Measurements from ENCODE around the gene ANO1. TPM values are rescaled to one million over a fixed set of nuclear protein-coding genes. Genes with fewer than 3 reads are reported as not detected.

ANO1 gene
- total and polyA plus RNA-seq, 2 of the 8 experiments (the other 6 are each of a cell fraction or from before 2014, with no cell fraction given) = 4.7 to 5.0 TPM

DNA sequence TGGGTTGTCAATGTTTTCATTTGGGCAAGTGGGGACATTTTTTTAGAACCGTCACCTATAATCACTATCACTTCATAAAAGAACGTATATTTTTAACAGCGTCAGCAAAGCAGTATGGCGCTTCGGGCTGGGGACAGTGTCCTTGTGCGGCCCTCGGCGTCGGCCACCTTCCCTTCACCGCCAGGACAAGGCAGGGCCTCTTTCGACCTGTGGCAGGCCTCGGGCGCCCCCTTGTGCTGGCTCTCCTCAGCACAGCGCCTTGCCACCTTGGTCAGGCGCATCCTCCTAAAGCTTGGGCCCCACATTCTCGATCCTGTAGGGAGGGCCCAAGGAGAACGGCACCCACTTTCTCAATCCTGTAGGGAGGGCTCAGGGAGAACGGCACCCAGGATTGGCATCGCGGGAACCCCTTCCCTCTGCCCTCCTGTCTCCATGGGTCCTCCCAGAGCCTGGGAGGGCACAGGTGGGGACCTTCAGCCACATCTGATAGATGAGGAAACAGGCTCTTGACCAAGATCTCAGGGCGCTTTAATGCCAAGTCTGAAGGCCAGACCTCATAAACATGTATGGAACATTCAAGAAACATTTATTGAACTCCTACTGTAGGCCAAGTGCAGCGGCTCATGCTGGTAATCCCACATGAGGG lies 113.5 kb downstream of the ANO1 start (continued):
- TF ChIP-seq, protein P1, sequence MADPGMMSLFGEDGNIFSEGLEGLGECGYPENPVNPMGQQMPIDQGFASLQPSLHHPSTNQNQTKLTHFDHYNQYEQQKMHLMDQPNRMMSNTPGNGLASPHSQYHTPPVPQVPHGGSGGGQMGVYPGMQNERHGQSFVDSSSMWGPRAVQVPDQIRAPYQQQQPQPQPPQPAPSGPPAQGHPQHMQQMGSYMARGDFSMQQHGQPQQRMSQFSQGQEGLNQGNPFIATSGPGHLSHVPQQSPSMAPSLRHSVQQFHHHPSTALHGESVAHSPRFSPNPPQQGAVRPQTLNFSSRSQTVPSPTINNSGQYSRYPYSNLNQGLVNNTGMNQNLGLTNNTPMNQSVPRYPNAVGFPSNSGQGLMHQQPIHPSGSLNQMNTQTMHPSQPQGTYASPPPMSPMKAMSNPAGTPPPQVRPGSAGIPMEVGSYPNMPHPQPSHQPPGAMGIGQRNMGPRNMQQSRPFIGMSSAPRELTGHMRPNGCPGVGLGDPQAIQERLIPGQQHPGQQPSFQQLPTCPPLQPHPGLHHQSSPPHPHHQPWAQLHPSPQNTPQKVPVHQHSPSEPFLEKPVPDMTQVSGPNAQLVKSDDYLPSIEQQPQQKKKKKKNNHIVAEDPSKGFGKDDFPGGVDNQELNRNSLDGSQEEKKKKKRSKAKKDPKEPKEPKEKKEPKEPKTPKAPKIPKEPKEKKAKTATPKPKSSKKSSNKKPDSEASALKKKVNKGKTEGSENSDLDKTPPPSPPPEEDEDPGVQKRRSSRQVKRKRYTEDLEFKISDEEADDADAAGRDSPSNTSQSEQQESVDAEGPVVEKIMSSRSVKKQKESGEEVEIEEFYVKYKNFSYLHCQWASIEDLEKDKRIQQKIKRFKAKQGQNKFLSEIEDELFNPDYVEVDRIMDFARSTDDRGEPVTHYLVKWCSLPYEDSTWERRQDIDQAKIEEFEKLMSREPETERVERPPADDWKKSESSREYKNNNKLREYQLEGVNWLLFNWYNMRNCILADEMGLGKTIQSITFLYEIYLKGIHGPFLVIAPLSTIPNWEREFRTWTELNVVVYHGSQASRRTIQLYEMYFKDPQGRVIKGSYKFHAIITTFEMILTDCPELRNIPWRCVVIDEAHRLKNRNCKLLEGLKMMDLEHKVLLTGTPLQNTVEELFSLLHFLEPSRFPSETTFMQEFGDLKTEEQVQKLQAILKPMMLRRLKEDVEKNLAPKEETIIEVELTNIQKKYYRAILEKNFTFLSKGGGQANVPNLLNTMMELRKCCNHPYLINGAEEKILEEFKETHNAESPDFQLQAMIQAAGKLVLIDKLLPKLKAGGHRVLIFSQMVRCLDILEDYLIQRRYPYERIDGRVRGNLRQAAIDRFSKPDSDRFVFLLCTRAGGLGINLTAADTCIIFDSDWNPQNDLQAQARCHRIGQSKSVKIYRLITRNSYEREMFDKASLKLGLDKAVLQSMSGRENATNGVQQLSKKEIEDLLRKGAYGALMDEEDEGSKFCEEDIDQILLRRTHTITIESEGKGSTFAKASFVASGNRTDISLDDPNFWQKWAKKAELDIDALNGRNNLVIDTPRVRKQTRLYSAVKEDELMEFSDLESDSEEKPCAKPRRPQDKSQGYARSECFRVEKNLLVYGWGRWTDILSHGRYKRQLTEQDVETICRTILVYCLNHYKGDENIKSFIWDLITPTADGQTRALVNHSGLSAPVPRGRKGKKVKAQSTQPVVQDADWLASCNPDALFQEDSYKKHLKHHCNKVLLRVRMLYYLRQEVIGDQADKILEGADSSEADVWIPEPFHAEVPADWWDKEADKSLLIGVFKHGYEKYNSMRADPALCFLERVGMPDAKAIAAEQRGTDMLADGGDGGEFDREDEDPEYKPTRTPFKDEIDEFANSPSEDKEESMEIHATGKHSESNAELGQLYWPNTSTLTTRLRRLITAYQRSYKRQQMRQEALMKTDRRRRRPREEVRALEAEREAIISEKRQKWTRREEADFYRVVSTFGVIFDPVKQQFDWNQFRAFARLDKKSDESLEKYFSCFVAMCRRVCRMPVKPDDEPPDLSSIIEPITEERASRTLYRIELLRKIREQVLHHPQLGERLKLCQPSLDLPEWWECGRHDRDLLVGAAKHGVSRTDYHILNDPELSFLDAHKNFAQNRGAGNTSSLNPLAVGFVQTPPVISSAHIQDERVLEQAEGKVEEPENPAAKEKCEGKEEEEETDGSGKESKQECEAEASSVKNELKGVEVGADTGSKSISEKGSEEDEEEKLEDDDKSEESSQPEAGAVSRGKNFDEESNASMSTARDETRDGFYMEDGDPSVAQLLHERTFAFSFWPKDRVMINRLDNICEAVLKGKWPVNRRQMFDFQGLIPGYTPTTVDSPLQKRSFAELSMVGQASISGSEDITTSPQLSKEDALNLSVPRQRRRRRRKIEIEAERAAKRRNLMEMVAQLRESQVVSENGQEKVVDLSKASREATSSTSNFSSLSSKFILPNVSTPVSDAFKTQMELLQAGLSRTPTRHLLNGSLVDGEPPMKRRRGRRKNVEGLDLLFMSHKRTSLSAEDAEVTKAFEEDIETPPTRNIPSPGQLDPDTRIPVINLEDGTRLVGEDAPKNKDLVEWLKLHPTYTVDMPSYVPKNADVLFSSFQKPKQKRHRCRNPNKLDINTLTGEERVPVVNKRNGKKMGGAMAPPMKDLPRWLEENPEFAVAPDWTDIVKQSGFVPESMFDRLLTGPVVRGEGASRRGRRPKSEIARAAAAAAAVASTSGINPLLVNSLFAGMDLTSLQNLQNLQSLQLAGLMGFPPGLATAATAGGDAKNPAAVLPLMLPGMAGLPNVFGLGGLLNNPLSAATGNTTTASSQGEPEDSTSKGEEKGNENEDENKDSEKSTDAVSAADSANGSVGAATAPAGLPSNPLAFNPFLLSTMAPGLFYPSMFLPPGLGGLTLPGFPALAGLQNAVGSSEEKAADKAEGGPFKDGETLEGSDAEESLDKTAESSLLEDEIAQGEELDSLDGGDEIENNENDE (IDR thresholded peaks at IDR 0.05; ENCODE audit: insufficient replicate concordance, low read length) = no peak
- TF ChIP-seq RBBP5 (IDR thresholded peaks at IDR 0.05; ENCODE audit: borderline replicate concordance, low read depth, low read length) (no peak), TAF7 (optimal IDR thresholded peaks at IDR 0.05; ENCODE audit: borderline replicate concordance, low read depth, low read length) (no peak), SIN3A (conservative IDR thresholded peaks at IDR 0.05 in 1 of 2, IDR thresholded peaks at IDR 0.05 in 1 of 2; ENCODE audit: low read depth in 1 of 2, low read length in 2 of 2) (no peak), CREB1 (IDR thresholded peaks at IDR 0.05) (0 out of 2 replicates have a peak, but pooled peaks have one; percentile 20), JUN (IDR thresholded peaks at IDR 0.05; ENCODE audit: low read depth, low read length) (no peak), CBX5 (IDR thresholded peaks at IDR 0.05; ENCODE audit: low read depth, low read length) (no peak), CHD2 (IDR thresholded peaks at IDR 0.05; ENCODE audit: low read length) (0 out of 2 replicates have a peak, but pooled peaks have one; percentile 8), BACH1 (IDR thresholded peaks at IDR 0.05; ENCODE audit: low read length) (no peak), SUZ12 (IDR thresholded peaks at IDR 0.05; ENCODE audit: low read length) (no peak), POLR2A (IDR thresholded peaks at IDR 0.05; ENCODE audit: control extremely low read depth in 1 of 2, low read depth in 2 of 2, low read length in 2 of 2) (no peak)
